Stimulated activated memory B cell treated with anti-CD40 and anti-IgM and Interleukin-4, amounts not matched to agents 10 μg/mL and 1 μg/mL and 100 μg/mL, for 72 hours (primary cell): ENCODE results near the gene TSKU.

Source experiments
- ATAC-seq: fragments of 150-1000 bp; cut with Tn5 transposase; 2 replicates; pipeline ENCODE4 v1.10.0; 2021
- H3K27ac Mint-ChIP-seq: one replicate; pipeline ENCODE4 v1.8.0; 2022; ENCODE audit warnings: mild to moderate bottlenecking, mixed read lengths
- H3K27me3 Mint-ChIP-seq: one replicate; pipeline ENCODE4 v1.8.0; 2022; ENCODE audit warnings: mixed read lengths
- H3K36me3 Mint-ChIP-seq: one replicate; pipeline ENCODE4 v1.8.0; 2022; ENCODE audit warnings: mixed read lengths
- H3K4me1 Mint-ChIP-seq: one replicate; pipeline ENCODE4 v1.8.0; 2022; ENCODE audit warnings: mixed read lengths
- H3K4me3 Mint-ChIP-seq: one replicate; pipeline ENCODE4 v1.8.0; 2022; ENCODE audit warnings: mild to moderate bottlenecking, moderate library complexity, mixed read lengths
- H3K9me3 Mint-ChIP-seq: one replicate; pipeline ENCODE4 v1.8.0; 2022; ENCODE audit warnings: mixed read lengths

The TSKU gene

GRCh38 chr11:76772783-76773106, 10.4 kb upstream of the TSKU start:
- no peak overlapping the region for H3K27ac Mint-ChIP-seq
- peaks cover 11% of the 10 kb centered on the region for H3K9me3 Mint-ChIP-seq
- H3K4me1 Mint-ChIP-seq = peaks cover 6% of the 10 kb centered on the region
- H3K36me3 Mint-ChIP-seq = peaks cover 6% of the 10 kb centered on the region
- H3K27me3 Mint-ChIP-seq = peaks cover 23% of the 10 kb centered on the region
- no peak for ATAC-seq
- H3K4me3 Mint-ChIP-seq = no peak overlapping the region

- peaks cover 6% of the 10 kb centered on the region for H3K36me3 Mint-ChIP-seq
- no peak overlapping the region for H3K27ac Mint-ChIP-seq
- H3K27me3 Mint-ChIP-seq = peaks cover 33% of the 10 kb centered on the region
- H3K4me3 Mint-ChIP-seq = no peak overlapping the region
- peaks cover under 1% of the 10 kb centered on the region for H3K4me1 Mint-ChIP-seq
- peaks cover 14% of the 10 kb centered on the region for H3K9me3 Mint-ChIP-seq
- no peak for ATAC-seq
These were observed 9.2 kb upstream of the TSKU start for GRCh38 chr11:76773921-76774361.

DNA sequence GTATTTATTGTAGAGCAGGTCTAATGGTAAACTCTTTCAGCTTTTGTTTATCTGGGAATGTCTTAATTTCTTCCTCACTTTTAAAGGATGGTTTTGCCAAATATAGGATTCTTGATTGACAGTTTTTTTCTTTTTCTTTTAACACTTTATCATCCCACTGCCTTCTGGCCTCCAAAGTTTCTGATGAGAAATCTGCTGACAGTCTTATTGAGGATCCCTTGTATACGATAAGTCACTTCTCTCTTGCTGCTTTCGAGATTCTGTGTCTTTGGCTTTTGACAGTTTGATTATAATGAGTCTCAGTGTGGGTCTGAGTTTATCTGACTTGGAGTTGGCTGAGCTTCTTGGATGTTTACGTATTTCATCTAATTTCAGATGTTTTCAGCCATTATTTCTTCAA, 6.7 kb upstream of the TSKU start:
- Mint-ChIP-seq H3K27me3 (peaks cover 52% of the 10 kb centered on the region), H3K4me1 (no peaks in the 10 kb centered on the region), H3K9me3 (peaks cover 14% of the 10 kb centered on the region), H3K36me3 (peaks cover 6% of the 10 kb centered on the region), H3K27ac (no peak overlapping the region), H3K4me3 (no peak overlapping the region)
- ATAC-seq = no peak

GRCh38 chr11:76777305-76777704, 5.9 kb upstream of the TSKU start:
- peaks cover 54% of the 10 kb centered on the region for H3K27me3 Mint-ChIP-seq
- H3K36me3 Mint-ChIP-seq = peaks cover 6% of the 10 kb centered on the region
- H3K27ac Mint-ChIP-seq = no peak overlapping the region
- no peak overlapping the region for H3K4me3 Mint-ChIP-seq
- peaks cover 14% of the 10 kb centered on the region for H3K9me3 Mint-ChIP-seq
- ATAC-seq = no peak
- peaks cover under 1% of the 10 kb centered on the region for H3K4me1 Mint-ChIP-seq

DNA sequence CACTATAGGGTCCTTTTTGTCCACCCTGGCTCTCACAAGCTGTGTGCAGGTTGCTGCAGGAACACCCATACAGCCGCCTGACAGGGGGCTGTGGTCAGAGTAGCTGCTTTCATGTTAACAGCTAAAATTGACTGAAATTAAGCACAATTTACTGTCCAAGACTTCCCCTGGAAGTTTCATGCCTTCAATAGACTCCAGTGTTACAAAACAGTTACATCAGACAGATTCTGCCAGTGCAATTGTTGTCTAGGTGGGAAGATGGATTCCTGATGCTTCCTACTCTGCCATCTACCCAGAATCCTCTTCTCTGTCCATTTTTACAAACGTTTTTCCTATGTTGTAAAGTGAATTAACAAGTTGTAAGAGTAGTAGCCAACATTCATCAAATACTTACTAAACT, 5.3 kb upstream of the TSKU start:
- peaks cover 54% of the 10 kb centered on the region for H3K27me3 Mint-ChIP-seq
- H3K9me3 Mint-ChIP-seq = peaks cover 14% of the 10 kb centered on the region
- no peak overlapping the region for H3K4me3 Mint-ChIP-seq
- ATAC-seq = no peak
- peaks cover 6% of the 10 kb centered on the region for H3K36me3 Mint-ChIP-seq
- H3K4me1 Mint-ChIP-seq = peaks cover 7% of the 10 kb centered on the region
- H3K27ac Mint-ChIP-seq = no peak overlapping the region

GRCh38 chr11:76778874-76779273, 4.3 kb upstream of the TSKU start:
- Mint-ChIP-seq H3K4me3 (no peak overlapping the region), H3K36me3 (peaks cover 6% of the 10 kb centered on the region), H3K4me1 (peaks cover 9% of the 10 kb centered on the region), H3K27ac (no peak overlapping the region), H3K9me3 (peaks cover 14% of the 10 kb centered on the region), H3K27me3 (peaks cover 52% of the 10 kb centered on the region)
- no peak for ATAC-seq

DNA sequence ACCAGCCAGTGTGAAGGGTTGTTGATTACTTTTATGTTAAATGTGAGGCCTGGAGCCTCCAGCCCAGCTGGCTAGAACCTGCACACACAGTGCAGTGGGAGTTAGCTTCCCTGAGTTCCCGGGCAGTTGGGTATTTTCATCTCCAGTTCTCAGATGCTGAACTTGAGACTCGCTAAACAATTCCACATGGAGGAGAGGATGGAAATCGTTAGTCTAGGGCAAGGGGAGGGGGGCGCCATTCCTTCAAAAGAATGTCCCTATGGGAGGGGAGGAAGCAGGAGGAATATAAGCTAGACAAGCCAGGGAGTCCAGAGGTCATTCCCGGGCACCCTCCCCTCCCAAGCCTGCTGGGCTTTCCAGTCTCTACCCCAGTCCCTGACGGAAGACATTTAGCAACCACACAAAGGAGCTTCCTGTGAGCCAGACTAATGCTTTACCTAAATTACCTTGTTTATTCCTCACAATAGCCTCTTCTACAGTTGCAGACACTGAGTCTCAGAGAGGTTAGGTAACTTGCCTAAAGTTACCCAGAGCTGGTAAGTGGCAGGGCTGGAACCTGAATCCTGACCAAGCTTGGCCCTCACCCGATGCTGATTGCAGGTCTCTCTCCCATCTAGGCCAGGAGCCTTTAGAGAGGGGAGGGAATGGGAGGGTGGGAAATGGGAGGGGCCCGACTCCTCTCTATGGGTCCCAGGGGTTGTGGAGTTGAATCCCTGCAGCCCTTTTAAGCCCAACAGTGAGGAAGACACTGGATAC, 1.9 kb upstream of the TSKU start:
- peaks cover 57% of the 10 kb centered on the region for H3K27me3 Mint-ChIP-seq
- no peak overlapping the region for H3K4me3 Mint-ChIP-seq
- H3K27ac Mint-ChIP-seq = no peak overlapping the region
- no peaks in the 10 kb centered on the region for H3K36me3 Mint-ChIP-seq
- H3K4me1 Mint-ChIP-seq = peaks cover 9% of the 10 kb centered on the region
- ATAC-seq = no peak
- peaks cover 12% of the 10 kb centered on the region for H3K9me3 Mint-ChIP-seq

- peak overlapping the region; percentile 31 for H3K27ac Mint-ChIP-seq
- no peak for ATAC-seq
- peaks cover 65% of the 10 kb centered on the region for H3K27me3 Mint-ChIP-seq
- no peak overlapping the region for H3K4me3 Mint-ChIP-seq
- H3K36me3 Mint-ChIP-seq = no peaks in the 10 kb centered on the region
- H3K9me3 Mint-ChIP-seq = peaks cover 8% of the 10 kb centered on the region
- peaks cover 9% of the 10 kb centered on the region for H3K4me1 Mint-ChIP-seq
These were observed 1.2 kb upstream of the TSKU start for GRCh38 chr11:76781807-76782530.

DNA sequence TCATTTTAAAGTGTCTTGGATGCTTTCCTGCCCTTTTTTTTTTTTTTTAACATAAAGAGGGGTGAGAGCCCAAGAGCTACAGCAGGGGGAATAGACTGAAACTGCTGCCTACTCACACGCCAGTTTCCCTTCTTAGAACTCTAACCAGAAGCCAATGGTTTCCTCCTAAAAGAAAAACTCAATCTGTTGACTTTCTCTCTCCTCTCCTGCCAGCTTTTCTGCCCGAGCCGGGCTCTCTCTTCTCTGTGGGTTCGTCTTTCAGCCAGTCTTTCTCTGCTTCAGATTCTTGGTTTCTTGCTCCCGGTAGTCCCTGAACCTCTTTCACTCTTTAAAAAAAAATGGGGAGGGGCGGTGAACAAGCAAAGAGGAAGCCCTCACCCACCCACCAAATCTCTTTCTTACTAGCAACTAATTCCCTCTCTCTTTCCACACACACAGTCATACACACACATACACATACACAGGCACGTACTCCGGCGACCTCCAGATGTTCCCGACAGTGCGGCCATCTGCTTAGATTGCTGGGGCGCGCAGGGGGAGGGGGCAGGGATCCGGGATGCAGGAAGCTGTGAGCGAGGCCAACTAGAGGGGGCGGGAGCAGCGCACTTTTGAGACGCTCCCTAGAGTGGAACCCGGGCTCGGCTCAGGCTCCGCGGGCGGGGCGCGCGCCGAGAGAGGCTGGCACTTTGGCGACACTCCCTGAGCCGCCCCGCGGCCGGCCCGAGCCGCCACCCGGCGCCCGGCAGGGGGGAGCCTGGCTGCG, 444 bp upstream of the TSKU start:
- Mint-ChIP-seq H3K4me3 (peak overlapping the region; percentile 54), H3K9me3 (peaks cover 3% of the 10 kb centered on the region), H3K4me1 (peaks cover 9% of the 10 kb centered on the region)

GRCh38 chr11:76783896-76784813, 999 bp downstream of the TSKU start:
- Mint-ChIP-seq H3K9me3 (no peaks in the 10 kb centered on the region), H3K27me3 (peaks cover 59% of the 10 kb centered on the region), H3K4me1 (peaks cover 9% of the 10 kb centered on the region), H3K36me3 (no peaks in the 10 kb centered on the region), H3K4me3 (peak overlapping the region; percentile 22), H3K27ac (no peak overlapping the region)
- ATAC-seq = peak; percentile 13

More for the DNA sequence above, 444 bp upstream of the TSKU start:
- ATAC-seq = peak; percentile 75
- Mint-ChIP-seq H3K27me3 (peaks cover 72% of the 10 kb centered on the region), H3K36me3 (no peaks in the 10 kb centered on the region), H3K27ac (peak overlapping the region; percentile 31)

DNA sequence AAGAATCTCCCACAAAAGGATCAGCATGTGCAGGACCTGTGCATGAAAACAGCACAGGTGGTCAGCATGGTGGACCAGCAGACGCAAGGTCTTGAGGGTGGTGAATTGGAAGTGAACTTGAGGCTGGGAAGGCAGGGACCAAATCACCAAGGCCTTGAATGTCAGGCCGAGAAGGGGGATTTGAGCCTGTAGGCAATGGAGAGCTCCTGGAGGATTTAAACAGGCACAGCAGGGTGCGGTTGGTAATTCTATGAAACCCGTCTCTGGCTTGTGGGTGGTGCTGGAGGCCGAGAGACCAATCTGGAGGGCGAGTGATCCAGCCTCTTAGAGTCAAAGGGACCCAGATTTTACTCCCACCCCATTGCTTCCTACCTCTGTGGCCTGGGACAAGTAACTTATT, 2.4 kb downstream of the TSKU start:
- H3K4me3 Mint-ChIP-seq = no peak overlapping the region
- no peaks in the 10 kb centered on the region for H3K36me3 Mint-ChIP-seq
- no peak for ATAC-seq
- peaks cover 52% of the 10 kb centered on the region for H3K27me3 Mint-ChIP-seq
- peaks cover 9% of the 10 kb centered on the region for H3K4me1 Mint-ChIP-seq
- H3K27ac Mint-ChIP-seq = no peak overlapping the region
- H3K9me3 Mint-ChIP-seq = no peaks in the 10 kb centered on the region

- ATAC-seq = no peak
- no peak overlapping the region for H3K4me3 Mint-ChIP-seq
- no peak overlapping the region for H3K27ac Mint-ChIP-seq
- H3K4me1 Mint-ChIP-seq = peaks cover 9% of the 10 kb centered on the region
- no peaks in the 10 kb centered on the region for H3K36me3 Mint-ChIP-seq
- H3K9me3 Mint-ChIP-seq = no peaks in the 10 kb centered on the region
- H3K27me3 Mint-ChIP-seq = peaks cover 47% of the 10 kb centered on the region
These were observed 2.9 kb downstream of the TSKU start for GRCh38 chr11:76786016-76786415.

DNA sequence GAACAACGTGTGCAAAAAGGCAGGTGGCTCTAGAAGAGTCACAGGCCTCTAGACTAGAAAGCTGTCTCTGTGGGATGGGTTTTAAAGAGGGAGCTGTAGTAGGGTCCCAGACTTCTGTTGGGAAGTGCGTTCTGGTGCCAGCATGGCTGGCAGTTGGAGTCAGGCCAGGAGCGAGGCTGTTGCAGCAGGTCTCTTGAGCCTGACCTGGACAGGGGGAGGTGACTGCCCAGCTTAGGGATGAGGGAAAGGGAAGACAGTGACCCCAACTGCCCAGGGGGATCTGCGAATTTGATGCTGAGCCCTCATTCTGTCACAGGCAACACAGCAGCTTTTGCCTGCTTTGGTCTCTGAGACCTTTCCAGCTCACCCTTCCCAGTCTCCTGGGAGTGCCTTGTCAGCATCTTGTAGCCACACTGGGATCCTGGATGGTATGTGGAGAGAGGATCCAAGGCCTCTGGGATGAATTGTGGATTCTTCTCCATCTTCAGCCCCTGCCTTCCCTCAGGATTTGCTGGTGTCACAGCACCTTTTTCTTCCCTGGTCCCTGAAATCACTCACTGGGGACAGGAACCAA, 3.4 kb downstream of the TSKU start:
- no peak overlapping the region for H3K27ac Mint-ChIP-seq

DNA sequence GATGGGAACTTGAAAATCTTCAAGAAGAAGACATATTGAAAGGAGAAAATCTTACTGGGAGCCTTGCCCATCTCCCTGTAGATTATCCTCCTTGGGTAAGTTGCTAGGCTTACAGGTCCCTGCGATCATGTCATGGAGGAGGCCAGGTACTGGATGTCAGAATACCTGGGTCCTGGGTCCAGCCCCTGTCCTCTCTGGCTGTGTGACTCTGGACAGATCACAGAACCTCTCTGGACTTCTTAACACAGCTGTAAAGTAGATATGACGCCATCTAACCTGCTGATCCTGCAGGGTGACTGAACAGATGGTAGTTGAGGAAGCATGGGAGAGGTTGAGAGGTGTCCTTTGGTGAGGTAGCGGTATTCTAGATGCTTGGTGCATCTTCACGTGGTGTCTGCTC, 4.1 kb downstream of the TSKU start:
- no peaks in the 10 kb centered on the region for H3K9me3 Mint-ChIP-seq
- ATAC-seq = no peak
- H3K27me3 Mint-ChIP-seq = peaks cover 41% of the 10 kb centered on the region
- no peak overlapping the region for H3K4me3 Mint-ChIP-seq
- H3K36me3 Mint-ChIP-seq = no peaks in the 10 kb centered on the region
- no peak overlapping the region for H3K27ac Mint-ChIP-seq
- H3K4me1 Mint-ChIP-seq = peaks cover 8% of the 10 kb centered on the region

More for the DNA sequence above, 3.4 kb downstream of the TSKU start:
- Mint-ChIP-seq H3K4me3 (no peak overlapping the region), H3K27me3 (peaks cover 42% of the 10 kb centered on the region), H3K4me1 (peaks cover 9% of the 10 kb centered on the region), H3K36me3 (no peaks in the 10 kb centered on the region), H3K9me3 (no peaks in the 10 kb centered on the region)
- no peak for ATAC-seq
